ENCODE data around the gene PHTF1.

Gene PHTF1

GRCh38 chr1:113800487-113800886, 41.2 kb upstream of the PHTF1 start:
- TF ChIP-seq CTCF (IDR thresholded peaks at IDR 0.05; ENCODE audit: borderline replicate concordance, insufficient read depth, low read depth, low read length) = no peak
- no peak overlapping the region for H3K4me3 ChIP-seq (ENCODE audit: low read depth, low read length)

GRCh38 chr1:113797472-113797871, 38.2 kb upstream of the PHTF1 start:
- H3K4me3 ChIP-seq (ENCODE audit: low read depth, low read length) = no peak overlapping the region
- no peak for TF ChIP-seq CTCF (IDR thresholded peaks at IDR 0.05; ENCODE audit: borderline replicate concordance, insufficient read depth, low read depth, low read length)

- no peak for TF ChIP-seq CTCF (IDR thresholded peaks at IDR 0.05; ENCODE audit: borderline replicate concordance, insufficient read depth, low read depth, low read length)
- no peak overlapping the region for H3K4me3 ChIP-seq (ENCODE audit: low read depth, low read length)
Observed at GRCh38 chr1:113793878-113794834, 34.9 kb upstream of the PHTF1 start.

- no peak for TF ChIP-seq CTCF (IDR thresholded peaks at IDR 0.05; ENCODE audit: borderline replicate concordance, insufficient read depth, low read depth, low read length)
- no peak overlapping the region for H3K4me3 ChIP-seq (ENCODE audit: low read depth, low read length)
Observed at GRCh38 chr1:113792986-113793385, 33.7 kb upstream of the PHTF1 start.

- TF ChIP-seq CTCF (IDR thresholded peaks at IDR 0.05; ENCODE audit: borderline replicate concordance, insufficient read depth, low read depth, low read length) = no peak
- no peak overlapping the region for H3K4me3 ChIP-seq (ENCODE audit: low read depth, low read length)
Observed at GRCh38 chr1:113792471-113792870, 33.2 kb upstream of the PHTF1 start.

GRCh38 chr1:113788802-113789201, 29.5 kb upstream of the PHTF1 start:
- no peak overlapping the region for H3K4me3 ChIP-seq (ENCODE audit: low read depth, low read length)
- no peak for TF ChIP-seq CTCF (IDR thresholded peaks at IDR 0.05; ENCODE audit: borderline replicate concordance, insufficient read depth, low read depth, low read length)

- H3K4me3 ChIP-seq (ENCODE audit: low read depth, low read length) = no peak overlapping the region
- no peak for TF ChIP-seq CTCF (IDR thresholded peaks at IDR 0.05; ENCODE audit: borderline replicate concordance, insufficient read depth, low read depth, low read length)
Observed at GRCh38 chr1:113787663-113788062, 28.4 kb upstream of the PHTF1 start.
